ENCODE measurements around the gene FOXC1. TPM values are rescaled to one million over a fixed set of nuclear protein-coding genes. Genes with fewer than 3 reads are reported as not detected.

Gene FOXC1
- total and polyA plus RNA-seq, 2 of the 13 experiments (the other 11 are each of a cell fraction or from before 2014, with no cell fraction given): 0.44 to 0.55 TPM

- no peak for TF ChIP-seq ATF6 (CRISPR knock-in tag; conservative IDR thresholded peaks at IDR 0.05)
- TF ChIP-seq PPARG (CRISPR knock-in tag; conservative IDR thresholded peaks at IDR 0.05): no peak
- no peak for TF ChIP-seq ZFP36 (IDR thresholded peaks at IDR 0.05; ENCODE audit: borderline replicate concordance, low read depth, low read length, partially characterized antibody)
- no peak for TF ChIP-seq FOXK2 (IDR thresholded peaks at IDR 0.05)
- TF ChIP-seq ZNF577 (CRISPR knock-in tag; IDR thresholded peaks at IDR 0.05; ENCODE audit: borderline replicate concordance, low read depth): no peak
- no peak for TF ChIP-seq MEIS2 (CRISPR knock-in tag; IDR thresholded peaks at IDR 0.05)
- TF ChIP-seq TEF (CRISPR knock-in tag; IDR thresholded peaks at IDR 0.05): no peak
- no peak for TF ChIP-seq ZNF44 (CRISPR knock-in tag; IDR thresholded peaks at IDR 0.05)
Measured at GRCh38 chr6:1562171-1562955, 47.4 kb upstream of the FOXC1 start (continued).

- no peak overlapping the region for H3K4me2 ChIP-seq (ENCODE audit: low read depth, low read length)
- no peaks in the 10 kb centered on the region for H3K79me2 ChIP-seq (ENCODE audit: insufficient read depth, low read length)
- 29% methylated on average over 3 of the region's 3 CpGs for WGBS (ENCODE audit: low lambda C conversion rate)
- no peak overlapping the region for H3K4me3 ChIP-seq (replicated peaks in 1 of 3; ENCODE audit: insufficient read depth in 1 of 3, low read depth in 2 of 3, low read length in 3 of 3)
- no peaks in the 10 kb centered on the region for H3K4me1 ChIP-seq (ENCODE audit: insufficient read depth, low read length)
- ATAC-seq (no peak), DNase-seq (ENCODE audit: low spot score) (no peak), FAIRE-seq (no peak)
- no peaks in the 10 kb centered on the region for H4K20me1 ChIP-seq (ENCODE audit: insufficient read depth, low read length)
- intact Hi-C loops (cut with micrococcal nuclease; ENCODE audit: unreplicated experiment): no loop called here
- H3K27me3 ChIP-seq (ENCODE audit: control insufficient read depth in 1 of 2, insufficient read depth in 2 of 2, low read length in 2 of 2): peaks cover 3 to 18% of the 10 kb centered on the region in 2 experiments; a peak in 3 of 5 replicates
- H3K36me3 ChIP-seq (replicated peaks in 1 of 2; ENCODE audit: control insufficient read depth in 1 of 2, insufficient read depth in 2 of 2, low read length in 2 of 2): no peaks in the 10 kb centered on the region
- H3K9me3 ChIP-seq (ENCODE audit: low read length): peaks cover 14% of the 10 kb centered on the region
- no peak overlapping the region for H3K27ac ChIP-seq (ENCODE audit: extremely low read length, insufficient read depth, low read length)
- CTCF ChIA-PET (ENCODE audit: low intra/inter-chr PET ratio, low total read pairs): no interaction called here
- BruUV-seq (replicated peaks): no TSS peak
- no peak overlapping the region for H2AFZ ChIP-seq (ENCODE audit: low read length)
- no peak overlapping the region for H3K9ac ChIP-seq (ENCODE audit: insufficient read depth, low read depth, low read length)
- POLR2A ChIA-PET: no interaction called here
- in situ Hi-C loops (cut with HindIII; ENCODE audit: extremely low pct_ligation_motif_present, low pct_unique_long_range_greater_than_20kb): no loop called here
- TF ChIP-seq ZNF24 (IDR thresholded peaks at IDR 0.05) (no peak), ZNF800 (CRISPR knock-in tag; IDR thresholded peaks at IDR 0.05) (no peak), SETDB1 (CRISPR knock-in tag; IDR thresholded peaks at IDR 0.05; ENCODE audit: borderline replicate concordance) (no peak), ARID5B (CRISPR knock-in tag; IDR thresholded peaks at IDR 0.05) (no peak), HOXA9 (CRISPR knock-in tag; IDR thresholded peaks at IDR 0.05; ENCODE audit: borderline replicate concordance) (no peak)
Measured at GRCh38 chr6:1569377-1569776, 40.3 kb upstream of the FOXC1 start.

Data from HepG2 (cell line).